GM12878 (cell line): ENCODE measurements around the gene S100A7. TPM values are rescaled to one million over a fixed set of nuclear protein-coding genes. Genes with fewer than 3 reads are reported as not detected.

Source experiments
- ATAC-seq: fragments of 200-7000 bp; cut with Tn5 transposase; 3 replicates; pipeline ENCODE4 v1.9.1; 2020; ENCODE audit warnings: mild to moderate bottlenecking, moderate library complexity
- BruUV-seq: library from RNA; stranded (reverse); fragments of 400-500 nt; replicated peaks from 2 replicates; lab custom pipeline; 2021; lab: Mats Ljungman, UMichigan
- CTCF ChIA-PET: fragments of 300-600 bp; sonication (Branson Sonifier 250); formaldehyde crosslinking; extraction: SDS; loops from one replicate; lab custom pipeline; 2021; ENCODE audit warnings: inconsistent platforms; lab: Yijun Ruan, JAX
- POLR2A ChIA-PET: fragments of 350-600 bp; formaldehyde crosslinking; extraction: SDS; loops from one replicate; lab custom pipeline; 2021; ENCODE audit warnings: inconsistent platforms; lab: Charles Lee
- RAD21 ChIA-PET: fragments of 300-600 bp; sonication (Branson Sonifier 250); formaldehyde crosslinking; loops from one replicate; lab custom pipeline; 2023; ENCODE audit warnings: antibody characterized with exemption; ENCODE audit not compliant: unreplicated experiment; lab: Charles Lee
- SMC1A ChIA-PET: fragments of 300-600 bp; sonication (Branson Sonifier 250); formaldehyde crosslinking; loops from one replicate; lab custom pipeline; 2023; ENCODE audit not compliant: unreplicated experiment, uncharacterized antibody; lab: Charles Lee
- DNase-seq: peaks from one replicate; pipeline ENCODE4 v3.0.0-alpha.2; 2011; ENCODE audit warnings: low read depth, low spot score
- FAIRE-seq: peaks from 3 replicates; lab custom pipeline; 2011; peaks lifted over from hg19 to GRCh38; lab: Jason Lieb, UNC
- H2AFZ ChIP-seq: 2 replicates; pipeline ENCODE4 v1.6.0; 2011; ENCODE audit warnings: low read depth, low read length, control low read depth; ENCODE audit not compliant: control insufficient read depth
- H3K27ac ChIP-seq: 2 replicates; pipeline ENCODE4 v1.5.1; 2011; ENCODE audit warnings: control low read depth; ENCODE audit not compliant: control insufficient read depth, insufficient read depth
- H3K27me3 ChIP-seq, 2 experiments: replicated peaks in 1 of 2; 2 replicates each; pipeline versions ENCODE4 v1.6.0 to v1.6.1; 2011; ENCODE audit warnings: low read length in 1 of 2; ENCODE audit not compliant: control insufficient read depth in 2 of 2, insufficient read depth in 2 of 2
- H3K36me3 ChIP-seq, 2 experiments: 2 replicates each; pipeline ENCODE4 v1.5.1; 2011; ENCODE audit warnings: low read length in 1 of 2; ENCODE audit not compliant: control insufficient read depth in 2 of 2, insufficient read depth in 2 of 2
- H3K4me1 ChIP-seq: 2 replicates; pipeline ENCODE4 v1.6.1; 2011; ENCODE audit warnings: mild to moderate bottlenecking, low read length, moderate library complexity, mixed read lengths; ENCODE audit not compliant: control insufficient read depth, insufficient read depth
- H3K4me2 ChIP-seq: 2 replicates; pipeline ENCODE4 v1.6.0; 2011; ENCODE audit warnings: control low read depth; ENCODE audit not compliant: control insufficient read depth, insufficient read depth
- H3K4me3 ChIP-seq: fragments of 200-600 bp; sonication (generic); 2 replicates; pipeline ENCODE4 v1.5.1; 2016
- H3K79me2 ChIP-seq: 2 replicates; pipeline ENCODE4 v1.6.0; 2011; ENCODE audit warnings: low read length; ENCODE audit not compliant: control insufficient read depth, insufficient read depth
- H3K9ac ChIP-seq: 2 replicates; pipeline ENCODE4 v1.8.0; 2011; ENCODE audit warnings: low read length, control low read depth, mixed read lengths; ENCODE audit not compliant: control insufficient read depth, insufficient read depth
- H3K9me3 ChIP-seq: replicated peaks from 3 replicates; pipeline ENCODE4 v1.5.1; 2011; ENCODE audit warnings: mild to moderate bottlenecking, low read length; ENCODE audit not compliant: control insufficient read depth, insufficient read depth
- H4K20me1 ChIP-seq: 2 replicates; pipeline ENCODE4 v1.6.0; 2011; ENCODE audit not compliant: control insufficient read depth, insufficient read depth
- ASH2L ChIP-seq: fragments of 300-600, 200-600 bp; sonication (generic); IDR thresholded peaks from 2 replicates; pipeline ENCODE4 v1.6.1; 2017; ENCODE audit warnings: low read depth, mild to moderate bottlenecking, borderline replicate concordance
- BRCA1 ChIP-seq: IDR thresholded peaks from 2 replicates; pipeline ENCODE4 v1.6.1; 2011; ENCODE audit warnings: low read depth, low read length, improper control_type of control experiment
- CHD4 ChIP-seq: fragments of 200-600 bp; sonication (generic); IDR thresholded peaks from 2 replicates; pipeline ENCODE4 v1.6.1; 2016; ENCODE audit warnings: mild to moderate bottlenecking
- KLF5 ChIP-seq: fragments of 450-650 bp; IDR thresholded peaks from 2 replicates; pipeline ENCODE4 v1.6.1; 2014; ENCODE audit warnings: mild to moderate bottlenecking; ENCODE audit not compliant: partially characterized antibody
- RAD21 ChIP-seq: IDR thresholded peaks from 2 replicates; pipeline ENCODE4 v1.6.1; 2011; ENCODE audit warnings: mild to moderate bottlenecking, low read depth, low read length, moderate library complexity; ENCODE audit not compliant: insufficient read depth
- SPI1 ChIP-seq: IDR thresholded peaks from 2 replicates; pipeline ENCODE4 v1.6.1; 2011; ENCODE audit warnings: low read depth, mild to moderate bottlenecking, low read length, moderate library complexity, borderline replicate concordance; ENCODE audit not compliant: insufficient read depth
- TAF1 ChIP-seq: IDR thresholded peaks from 2 replicates; pipeline ENCODE4 v1.6.1; 2011; ENCODE audit warnings: mild to moderate bottlenecking, low read depth, low read length, borderline replicate concordance
- ZZZ3 ChIP-seq: IDR thresholded peaks from 2 replicates; pipeline ENCODE4 v1.6.1; 2011; ENCODE audit warnings: low read depth; ENCODE audit not compliant: control insufficient read depth, insufficient read length
- WGBS: methylation state at CpG from one replicate; pipeline ENCODE4 v1.1.6; 2016; ENCODE audit warnings: low lambda C conversion rate; ENCODE audit not compliant: insufficient replicate concordance, insufficient coverage; ENCODE audit errors: missing lambda C conversion rate; 5-methylcytosine and 5-hydroxymethylcytosine counted together
- in situ Hi-C: fragments of 300-500 bp; cut with MboI; formaldehyde crosslinking; loops from 9 replicates; pipeline ENCODE4 v1.14.3; 2018; ENCODE audit warnings: mixed read lengths
- intact Hi-C: fragments of 100-400 bp; cut with micrococcal nuclease; formaldehyde crosslinking; loops from one replicate; pipeline ENCODE4 v1.14.2; 2022; ENCODE audit not compliant: unreplicated experiment
- polyA plus RNA-seq, 11 experiments: library from polyadenylated mRNA; depleted of rRNA in 4 of 11; unstranded in 6 of 11; stranded (reverse) in 5 of 11; fragments of >200 nt; fragmentation: Nextera tagmentation in 4 of 11; fragmentation: Illumina TruSeq in 1 of 11; extraction: Ambion mirVana in 4 of 11; extraction: Trizol in 1 of 11; gene quantifications; 1 replicate in 1 of 11; 2 replicates in 10 of 11; pipeline versions ENCODE4 v1.2.1 to v1.2.3, GENCODE V29; 2011 to 2016; ENCODE audit warnings: inconsistent platforms in 2 of 11, missing spikeins in 2 of 11, low read depth in 1 of 11
- total RNA-seq, 4 experiments: library from RNA; depleted of rRNA in 3 of 4; stranded (reverse); fragments of >200 nt in 3 of 4; fragmentation: Illumina TruSeq in 1 of 4; extraction: Trizol in 1 of 4; gene quantifications; 2 replicates each; pipeline versions ENCODE4 v1.2.1 to v1.2.3, GENCODE V29; 2013 to 2021
- TF ChIP-seq, protein P1 (sequence below): fragments of 450-650 bp; IDR thresholded peaks from 2 replicates; pipeline ENCODE4 v1.6.1; 2017; ENCODE audit warnings: low read depth, mild to moderate bottlenecking, moderate library complexity
- TF ChIP-seq, protein P2 (sequence below): fragments of 150-350 bp; IDR thresholded peaks from 2 replicates; pipeline ENCODE4 v1.6.1; 2016; ENCODE audit warnings: low read depth, low read length
- TF ChIP-seq, protein P3 (sequence below): fragments of 450-650 bp; IDR thresholded peaks from 2 replicates; pipeline ENCODE4 v1.6.1; 2014; ENCODE audit warnings: mild to moderate bottlenecking

S100A7 gene
- total and polyA plus RNA-seq, 10 of the 15 experiments (the other 5 are each of a cell fraction or from before 2014, with no cell fraction given): not detected

DNA sequence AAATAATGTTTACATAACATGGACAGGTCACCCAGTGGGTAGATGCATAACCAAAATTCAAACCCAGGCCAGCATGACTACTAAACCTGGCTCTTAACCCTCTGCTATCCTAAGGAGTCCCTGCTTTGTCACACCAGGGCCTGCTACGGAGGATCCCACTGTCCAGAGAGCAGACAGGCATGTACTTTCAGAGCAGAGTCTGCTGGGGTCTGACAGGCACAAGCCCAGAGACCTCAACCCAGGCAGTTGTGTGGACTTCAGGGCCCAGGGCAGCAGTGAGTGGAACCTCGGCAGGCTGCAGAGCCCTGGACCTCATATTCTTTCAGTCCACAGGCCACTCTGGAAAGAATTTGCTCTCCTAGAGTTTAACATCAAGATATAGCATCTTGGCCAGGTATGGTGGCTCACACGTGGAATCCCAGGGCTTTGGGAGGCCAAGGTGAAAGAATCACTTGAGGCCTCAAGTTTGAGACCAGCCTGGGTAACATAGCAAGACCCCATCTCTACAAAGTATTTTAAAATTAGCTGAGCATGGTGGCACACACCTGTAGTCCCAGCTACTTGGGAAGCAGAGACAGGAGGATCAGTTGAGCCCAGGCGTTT, 16.1 kb upstream of the S100A7 start:
- Histone ChIP-seq H3K4me2 (no peak overlapping the region), H3K36me3 (no peaks in the 10 kb centered on the region), H3K4me1 (no peaks in the 10 kb centered on the region), H3K27me3 (no peaks in the 10 kb centered on the region; a peak in 1 of 4 replicates), H2AFZ (no peak overlapping the region), H3K9me3 (no peaks in the 10 kb centered on the region; the same call in 2 of the 3 replicates), H3K9ac (no peak overlapping the region), H3K4me3 (no peak overlapping the region), H3K27ac (no peak overlapping the region), H3K79me2 (no peaks in the 10 kb centered on the region), H4K20me1 (no peaks in the 10 kb centered on the region)
- SMC1A ChIA-PET: no interaction called here
- in situ Hi-C loops (no loop called here), intact Hi-C loops (no loop called here)
- TF ChIP-seq ASH2L (no peak), SPI1 (no peak), CHD4 (no peak), KLF5 (no peak), BRCA1 (no peak), TAF1 (no peak), ZZZ3 (no peak), RAD21 (no peak)
- TF ChIP-seq, protein P1, sequence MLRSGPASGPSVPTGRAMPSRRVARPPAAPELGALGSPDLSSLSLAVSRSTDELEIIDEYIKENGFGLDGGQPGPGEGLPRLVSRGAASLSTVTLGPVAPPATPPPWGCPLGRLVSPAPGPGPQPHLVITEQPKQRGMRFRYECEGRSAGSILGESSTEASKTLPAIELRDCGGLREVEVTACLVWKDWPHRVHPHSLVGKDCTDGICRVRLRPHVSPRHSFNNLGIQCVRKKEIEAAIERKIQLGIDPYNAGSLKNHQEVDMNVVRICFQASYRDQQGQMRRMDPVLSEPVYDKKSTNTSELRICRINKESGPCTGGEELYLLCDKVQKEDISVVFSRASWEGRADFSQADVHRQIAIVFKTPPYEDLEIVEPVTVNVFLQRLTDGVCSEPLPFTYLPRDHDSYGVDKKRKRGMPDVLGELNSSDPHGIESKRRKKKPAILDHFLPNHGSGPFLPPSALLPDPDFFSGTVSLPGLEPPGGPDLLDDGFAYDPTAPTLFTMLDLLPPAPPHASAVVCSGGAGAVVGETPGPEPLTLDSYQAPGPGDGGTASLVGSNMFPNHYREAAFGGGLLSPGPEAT: no peak
- TF ChIP-seq, protein P2, sequence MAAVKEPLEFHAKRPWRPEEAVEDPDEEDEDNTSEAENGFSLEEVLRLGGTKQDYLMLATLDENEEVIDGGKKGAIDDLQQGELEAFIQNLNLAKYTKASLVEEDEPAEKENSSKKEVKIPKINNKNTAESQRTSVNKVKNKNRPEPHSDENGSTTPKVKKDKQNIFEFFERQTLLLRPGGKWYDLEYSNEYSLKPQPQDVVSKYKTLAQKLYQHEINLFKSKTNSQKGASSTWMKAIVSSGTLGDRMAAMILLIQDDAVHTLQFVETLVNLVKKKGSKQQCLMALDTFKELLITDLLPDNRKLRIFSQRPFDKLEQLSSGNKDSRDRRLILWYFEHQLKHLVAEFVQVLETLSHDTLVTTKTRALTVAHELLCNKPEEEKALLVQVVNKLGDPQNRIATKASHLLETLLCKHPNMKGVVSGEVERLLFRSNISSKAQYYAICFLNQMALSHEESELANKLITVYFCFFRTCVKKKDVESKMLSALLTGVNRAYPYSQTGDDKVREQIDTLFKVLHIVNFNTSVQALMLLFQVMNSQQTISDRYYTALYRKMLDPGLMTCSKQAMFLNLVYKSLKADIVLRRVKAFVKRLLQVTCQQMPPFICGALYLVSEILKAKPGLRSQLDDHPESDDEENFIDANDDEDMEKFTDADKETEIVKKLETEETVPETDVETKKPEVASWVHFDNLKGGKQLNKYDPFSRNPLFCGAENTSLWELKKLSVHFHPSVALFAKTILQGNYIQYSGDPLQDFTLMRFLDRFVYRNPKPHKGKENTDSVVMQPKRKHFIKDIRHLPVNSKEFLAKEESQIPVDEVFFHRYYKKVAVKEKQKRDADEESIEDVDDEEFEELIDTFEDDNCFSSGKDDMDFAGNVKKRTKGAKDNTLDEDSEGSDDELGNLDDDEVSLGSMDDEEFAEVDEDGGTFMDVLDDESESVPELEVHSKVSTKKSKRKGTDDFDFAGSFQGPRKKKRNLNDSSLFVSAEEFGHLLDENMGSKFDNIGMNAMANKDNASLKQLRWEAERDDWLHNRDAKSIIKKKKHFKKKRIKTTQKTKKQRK: no peak
- TF ChIP-seq, protein P3, sequence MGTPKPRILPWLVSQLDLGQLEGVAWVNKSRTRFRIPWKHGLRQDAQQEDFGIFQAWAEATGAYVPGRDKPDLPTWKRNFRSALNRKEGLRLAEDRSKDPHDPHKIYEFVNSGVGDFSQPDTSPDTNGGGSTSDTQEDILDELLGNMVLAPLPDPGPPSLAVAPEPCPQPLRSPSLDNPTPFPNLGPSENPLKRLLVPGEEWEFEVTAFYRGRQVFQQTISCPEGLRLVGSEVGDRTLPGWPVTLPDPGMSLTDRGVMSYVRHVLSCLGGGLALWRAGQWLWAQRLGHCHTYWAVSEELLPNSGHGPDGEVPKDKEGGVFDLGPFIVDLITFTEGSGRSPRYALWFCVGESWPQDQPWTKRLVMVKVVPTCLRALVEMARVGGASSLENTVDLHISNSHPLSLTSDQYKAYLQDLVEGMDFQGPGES: no peak
- FAIRE-seq (no peak), DNase-seq (no peak), ATAC-seq (no peak)
- 22% methylated on average over 4 of the region's 4 CpGs for WGBS
- RAD21 ChIA-PET: no interaction called here
- no TSS peak for BruUV-seq
- POLR2A ChIA-PET: no interaction called here
- CTCF ChIA-PET: interaction anchor here (1.1 kb wide), 1 partner anchor 18 kb away, joined by 4 read pairs; no protein-coding TSS in a partner anchor
